ENCODE results near the gene PDHB. TPM values are rescaled to one million over a fixed set of nuclear protein-coding genes. Genes with fewer than 3 reads are reported as not detected.

PDHB gene
- total RNA-seq, 1 donor from 2014 or later, result 63.1 TPM

- H3K4me1 Mint-ChIP-seq, result no peaks in the 10 kb centered on the region
- DNase-seq (ENCODE audit: low spot score in 2 of 2, unreplicated experiment in 2 of 2), result no peak
- no peaks in the 10 kb centered on the region for H3K9me3 Mint-ChIP-seq
- H3K27me3 Mint-ChIP-seq (ENCODE audit: low read depth), result no peaks in the 10 kb centered on the region
- no peak overlapping the region for H3K4me3 Mint-ChIP-seq
- peaks cover 26% of the 10 kb centered on the region for H3K36me3 Mint-ChIP-seq
- TF ChIP-seq CTCF (IDR thresholded peaks at IDR 0.05; ENCODE audit: unreplicated experiment), result no peak
- no peak overlapping the region for H3K27ac Mint-ChIP-seq
These were observed 7.8 kb downstream of the PDHB start for GRCh38 chr3:58425782-58426181.

- H3K4me3 Mint-ChIP-seq, result no peak overlapping the region
- no peaks in the 10 kb centered on the region for H3K4me1 Mint-ChIP-seq
- DNase-seq (ENCODE audit: low spot score in 2 of 2, unreplicated experiment in 2 of 2), result no peak
- no peak for TF ChIP-seq CTCF (IDR thresholded peaks at IDR 0.05; ENCODE audit: unreplicated experiment)
- peaks cover 26% of the 10 kb centered on the region for H3K36me3 Mint-ChIP-seq
- no peak overlapping the region for H3K27ac Mint-ChIP-seq
- no peaks in the 10 kb centered on the region for H3K9me3 Mint-ChIP-seq
- H3K27me3 Mint-ChIP-seq (ENCODE audit: low read depth), result no peaks in the 10 kb centered on the region
These were observed 9.0 kb downstream of the PDHB start for GRCh38 chr3:58424613-58425012.

- DNase-seq (ENCODE audit: low spot score in 2 of 2, unreplicated experiment in 2 of 2), result no peak
- Mint-ChIP-seq H3K27me3 (ENCODE audit: low read depth) (no peaks in the 10 kb centered on the region), H3K4me1 (no peaks in the 10 kb centered on the region), H3K27ac (peak overlapping the region; percentile 26), H3K4me3 (no peak overlapping the region), H3K9me3 (no peaks in the 10 kb centered on the region), H3K36me3 (peaks cover 17% of the 10 kb centered on the region)
- no peak for TF ChIP-seq CTCF (IDR thresholded peaks at IDR 0.05; ENCODE audit: unreplicated experiment)
These were observed 10.8 kb downstream of the PDHB start for GRCh38 chr3:58422756-58423325.

- Mint-ChIP-seq H3K27ac (no peak overlapping the region), H3K4me3 (no peak overlapping the region), H3K4me1 (peaks cover under 1% of the 10 kb centered on the region), H3K9me3 (no peaks in the 10 kb centered on the region), H3K36me3 (peaks cover 12% of the 10 kb centered on the region), H3K27me3 (ENCODE audit: low read depth) (no peaks in the 10 kb centered on the region)
- DNase-seq (ENCODE audit: low spot score in 2 of 2, unreplicated experiment in 2 of 2), result no peak
- TF ChIP-seq CTCF (IDR thresholded peaks at IDR 0.05; ENCODE audit: unreplicated experiment), result no peak
These were observed 12.6 kb downstream of the PDHB start for GRCh38 chr3:58421004-58421403.

GRCh38 chr3:58419780-58420507 is 13.7 kb downstream of the PDHB start:
- Mint-ChIP-seq H3K4me3 (no peak overlapping the region), H3K9me3 (no peaks in the 10 kb centered on the region), H3K27ac (no peak overlapping the region), H3K4me1 (peaks cover 3% of the 10 kb centered on the region), H3K36me3 (peaks cover 7% of the 10 kb centered on the region), H3K27me3 (ENCODE audit: low read depth) (no peaks in the 10 kb centered on the region)
- DNase-seq (ENCODE audit: low spot score in 2 of 2, unreplicated experiment in 2 of 2), result no peak
- TF ChIP-seq CTCF (IDR thresholded peaks at IDR 0.05; ENCODE audit: unreplicated experiment), result no peak
